Fibroblast of lung (primary cell): ENCODE data around the gene STRAP. TPM values are rescaled to one million over a fixed set of nuclear protein-coding genes. Genes with fewer than 3 reads are reported as not detected.

Source experiments
- DNase-seq, 2 donors: peaks; one replicate each; pipeline versions ENCODE4 v3.0.0 to v3.0.0-alpha.2; 2010; ENCODE audit warnings: low read depth in 2 of 2
- H2AFZ ChIP-seq: 2 replicates; pipeline ENCODE4 v1.5.1; 2012; ENCODE audit warnings: low read length, control low read depth, inconsistent platforms
- H3K27ac ChIP-seq: 2 replicates; pipeline ENCODE4 v1.5.1; 2011; ENCODE audit warnings: low read length, control low read depth; ENCODE audit not compliant: insufficient read depth
- H3K27me3 ChIP-seq: 2 replicates; pipeline ENCODE4 v1.5.1; 2011; ENCODE audit warnings: mild to moderate bottlenecking, low read length; ENCODE audit not compliant: control insufficient read depth, insufficient read depth
- H3K36me3 ChIP-seq: 2 replicates; pipeline ENCODE4 v1.5.1; 2011; ENCODE audit warnings: low read length; ENCODE audit not compliant: control insufficient read depth, insufficient read depth
- H3K4me1 ChIP-seq: 2 replicates; pipeline ENCODE4 v1.5.1; 2011; ENCODE audit warnings: low read length; ENCODE audit not compliant: control insufficient read depth, insufficient read depth; ENCODE audit errors: extremely low read depth
- H3K4me2 ChIP-seq: 2 replicates; pipeline ENCODE4 v1.5.1; 2011; ENCODE audit warnings: low read length, control low read depth; ENCODE audit not compliant: insufficient read depth; ENCODE audit errors: extremely low read depth
- H3K4me3 ChIP-seq, 4 experiments: fragments of 200-600 bp in 1 of 4; sonication (generic) in 1 of 4; replicated peaks in 1 of 4; 2 replicates each; pipeline ENCODE4 v1.5.1; 2011 to 2016; ENCODE audit warnings: low read length in 4 of 4, low read depth in 3 of 4, mild to moderate bottlenecking in 3 of 4, control low read depth in 2 of 4, inconsistent platforms in 1 of 4, mixed read lengths in 1 of 4; ENCODE audit not compliant: insufficient read depth in 1 of 4; ENCODE audit errors: control extremely low read depth in 1 of 4
- H3K79me2 ChIP-seq: 2 replicates; pipeline ENCODE4 v1.5.1; 2012; ENCODE audit warnings: mild to moderate bottlenecking, low read length, inconsistent platforms; ENCODE audit not compliant: control insufficient read depth, insufficient read depth
- H3K9ac ChIP-seq: 2 replicates; pipeline ENCODE4 v1.5.1; 2011; ENCODE audit warnings: mild to moderate bottlenecking, low read length, control low read depth; ENCODE audit not compliant: insufficient read depth
- H3K9me3 ChIP-seq: 2 replicates; pipeline ENCODE4 v1.5.1; 2012; ENCODE audit warnings: low read depth, low read length; ENCODE audit not compliant: control insufficient read depth, insufficient read depth
- H4K20me1 ChIP-seq: 2 replicates; pipeline ENCODE4 v1.5.1; 2011; ENCODE audit warnings: low read length; ENCODE audit not compliant: control insufficient read depth, insufficient read depth; ENCODE audit errors: extremely low read depth
- EZH2 ChIP-seq: IDR thresholded peaks from 2 replicates; pipeline ENCODE4 v1.5.1; 2012; ENCODE audit warnings: low read length, control low read depth, mild to moderate bottlenecking; ENCODE audit errors: missing control alignments
- polyA plus RNA-seq, 2 donors: library from polyadenylated mRNA; depleted of rRNA in 1 of 2; stranded (reverse) in 1 of 2; unstranded in 1 of 2; fragments of >200 nt; gene quantifications; 2 replicates each; pipeline ENCODE4 v1.2.1, GENCODE V29; 2011 to 2012; ENCODE audit warnings: missing spikeins in 1 of 2
- total RNA-seq: library from RNA; depleted of rRNA; stranded (reverse); fragments of >200 nt; gene quantifications from 2 replicates; pipeline ENCODE4 v1.2.1, GENCODE V29; 2014
- TF ChIP-seq, protein P1 (sequence below), 2 donors: IDR thresholded peaks in 1 of 2; conservative IDR thresholded peaks in 1 of 2; 1 replicate in 1 of 2; 2 replicates in 1 of 2; pipeline ENCODE4 v1.5.1; 2011 to 2012; ENCODE audit warnings: low read length in 2 of 2, control low read depth in 1 of 2, inconsistent platforms in 1 of 2, low read depth in 1 of 2, mild to moderate bottlenecking in 1 of 2

STRAP gene
- total and polyA plus RNA-seq, 2 donors (not counting 1 experiment from before 2014, with no cell fraction given), result 60.1 to 215 TPM

GRCh38 chr12:15918066-15918465 is 35.9 kb downstream of the STRAP start:
- TF ChIP-seq, protein P1, sequence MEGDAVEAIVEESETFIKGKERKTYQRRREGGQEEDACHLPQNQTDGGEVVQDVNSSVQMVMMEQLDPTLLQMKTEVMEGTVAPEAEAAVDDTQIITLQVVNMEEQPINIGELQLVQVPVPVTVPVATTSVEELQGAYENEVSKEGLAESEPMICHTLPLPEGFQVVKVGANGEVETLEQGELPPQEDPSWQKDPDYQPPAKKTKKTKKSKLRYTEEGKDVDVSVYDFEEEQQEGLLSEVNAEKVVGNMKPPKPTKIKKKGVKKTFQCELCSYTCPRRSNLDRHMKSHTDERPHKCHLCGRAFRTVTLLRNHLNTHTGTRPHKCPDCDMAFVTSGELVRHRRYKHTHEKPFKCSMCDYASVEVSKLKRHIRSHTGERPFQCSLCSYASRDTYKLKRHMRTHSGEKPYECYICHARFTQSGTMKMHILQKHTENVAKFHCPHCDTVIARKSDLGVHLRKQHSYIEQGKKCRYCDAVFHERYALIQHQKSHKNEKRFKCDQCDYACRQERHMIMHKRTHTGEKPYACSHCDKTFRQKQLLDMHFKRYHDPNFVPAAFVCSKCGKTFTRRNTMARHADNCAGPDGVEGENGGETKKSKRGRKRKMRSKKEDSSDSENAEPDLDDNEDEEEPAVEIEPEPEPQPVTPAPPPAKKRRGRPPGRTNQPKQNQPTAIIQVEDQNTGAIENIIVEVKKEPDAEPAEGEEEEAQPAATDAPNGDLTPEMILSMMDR (conservative IDR thresholded peaks at IDR 0.05 in 1 of 2, IDR thresholded peaks at IDR 0.05 in 1 of 2; ENCODE audit: low read depth in 1 of 2, low read length in 2 of 2), result no peak
- no peak for TF ChIP-seq EZH2
- no peaks in the 10 kb centered on the region for H3K27me3 ChIP-seq
- H3K4me2 ChIP-seq, result no peak overlapping the region
- H2AFZ ChIP-seq, result no peak overlapping the region
- H4K20me1 ChIP-seq, result no peaks in the 10 kb centered on the region
- peaks cover 7% of the 10 kb centered on the region for H3K79me2 ChIP-seq
- no peaks in the 10 kb centered on the region for H3K9me3 ChIP-seq
- H3K4me3 ChIP-seq, result no peak overlapping the region
- no peak overlapping the region for H3K27ac ChIP-seq
- H3K36me3 ChIP-seq, result no peaks in the 10 kb centered on the region
- no peak for DNase-seq
- H3K4me1 ChIP-seq, result no peaks in the 10 kb centered on the region
- H3K9ac ChIP-seq, result no peak overlapping the region

GRCh38 chr12:15919418-15919817 is 37.2 kb downstream of the STRAP start:
- TF ChIP-seq, protein P1 (conservative IDR thresholded peaks at IDR 0.05 in 1 of 2, IDR thresholded peaks at IDR 0.05 in 1 of 2; ENCODE audit: low read depth in 1 of 2, low read length in 2 of 2), result no peak
- no peak for TF ChIP-seq EZH2
- H4K20me1 ChIP-seq, result no peaks in the 10 kb centered on the region
- peaks cover 5% of the 10 kb centered on the region for H3K79me2 ChIP-seq
- H3K4me3 ChIP-seq, result no peak overlapping the region
- no peak overlapping the region for H2AFZ ChIP-seq
- H3K27me3 ChIP-seq, result no peaks in the 10 kb centered on the region
- no peaks in the 10 kb centered on the region for H3K4me1 ChIP-seq
- no peaks in the 10 kb centered on the region for H3K36me3 ChIP-seq
- no peak overlapping the region for H3K27ac ChIP-seq
- H3K9ac ChIP-seq, result no peak overlapping the region
- no peak overlapping the region for H3K4me2 ChIP-seq
- no peaks in the 10 kb centered on the region for H3K9me3 ChIP-seq
- DNase-seq, result peak in 1 of 2 donors; percentile 20

- DNase-seq, result no peak
- Histone ChIP-seq H3K4me3 (no peak overlapping the region), H3K36me3 (no peaks in the 10 kb centered on the region), H4K20me1 (no peaks in the 10 kb centered on the region), H3K4me2 (no peak overlapping the region), H3K27ac (no peak overlapping the region), H2AFZ (no peak overlapping the region), H3K9me3 (no peaks in the 10 kb centered on the region), H3K27me3 (no peaks in the 10 kb centered on the region), H3K9ac (no peak overlapping the region), H3K79me2 (peaks cover 6% of the 10 kb centered on the region), H3K4me1 (peaks cover 7% of the 10 kb centered on the region)
- TF ChIP-seq, protein P1 (conservative IDR thresholded peaks at IDR 0.05 in 1 of 2, IDR thresholded peaks at IDR 0.05 in 1 of 2; ENCODE audit: low read depth in 1 of 2, low read length in 2 of 2), result no peak
- no peak for TF ChIP-seq EZH2
Measured at GRCh38 chr12:15924956-15925355, 42.8 kb downstream of the STRAP start.
